ENCODE results near the gene UFC1.

The UFC1 gene

DNA sequence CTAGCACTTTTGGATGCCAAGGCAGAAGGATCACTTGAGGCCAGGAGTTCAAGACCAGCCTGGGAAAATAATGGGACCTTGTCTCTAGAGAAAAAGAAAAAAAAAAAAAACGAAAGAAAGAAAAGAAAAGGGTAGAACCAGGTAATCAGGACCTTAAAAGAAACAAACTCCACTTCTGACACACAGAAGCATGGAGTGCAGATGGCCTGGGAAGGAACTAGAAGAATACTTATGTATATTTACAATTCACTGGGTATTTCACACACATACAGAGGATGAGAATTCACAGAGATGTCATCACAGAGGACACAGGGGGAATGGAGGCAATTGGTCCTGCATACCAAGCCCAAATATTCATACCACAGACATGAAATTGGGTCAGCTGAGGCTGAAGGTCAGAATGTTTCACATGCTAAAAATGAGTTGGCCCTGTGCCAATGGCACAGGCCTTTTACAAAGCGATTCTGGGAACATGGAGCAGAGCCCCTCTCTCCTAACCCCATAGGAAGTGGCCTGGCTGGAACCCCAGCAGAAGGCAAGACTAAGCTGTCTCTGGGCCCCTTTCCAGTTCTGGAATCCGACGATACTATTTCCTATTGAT is 19.1 kb downstream of the UFC1 start:
- Mint-ChIP-seq H3K4me1 (peaks cover 80% of the 10 kb centered on the region), H3K9me3 (no peaks in the 10 kb centered on the region), H3K27ac (peak overlapping the region; percentile 99), H3K36me3 (peaks cover 88% of the 10 kb centered on the region), H3K4me3 (no peak overlapping the region)
- ATAC-seq (no peak), DNase-seq (ENCODE audit: low spot score in 2 of 2) (no peak)

DNA sequence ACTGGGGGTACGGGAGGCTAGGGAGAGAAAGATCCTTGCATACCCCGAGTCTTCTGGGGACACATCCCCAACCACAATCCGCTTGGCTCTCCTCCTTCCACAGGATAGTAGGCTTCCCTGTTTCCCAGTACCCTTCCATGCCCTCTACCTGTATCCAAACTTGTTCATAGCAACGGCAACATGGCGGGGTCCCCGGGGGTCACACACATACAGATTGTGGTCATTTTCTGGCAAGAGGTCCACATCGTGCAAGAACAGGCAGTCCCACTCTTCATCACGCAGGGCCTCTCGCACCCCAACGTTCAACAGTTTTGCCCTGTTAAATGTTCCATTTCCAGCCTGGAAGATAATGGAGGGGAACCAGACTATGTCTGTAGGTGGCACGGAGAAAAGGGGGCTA is 19.9 kb downstream of the UFC1 start:
- DNase-seq (ENCODE audit: low spot score in 2 of 2) (no peak), ATAC-seq (no peak)
- H3K36me3 Mint-ChIP-seq = peaks cover 80% of the 10 kb centered on the region
- no peaks in the 10 kb centered on the region for H3K9me3 Mint-ChIP-seq
- H3K4me1 Mint-ChIP-seq = peaks cover 79% of the 10 kb centered on the region
- H3K27ac Mint-ChIP-seq = peak overlapping the region; percentile 99
- no peak overlapping the region for H3K4me3 Mint-ChIP-seq

DNA sequence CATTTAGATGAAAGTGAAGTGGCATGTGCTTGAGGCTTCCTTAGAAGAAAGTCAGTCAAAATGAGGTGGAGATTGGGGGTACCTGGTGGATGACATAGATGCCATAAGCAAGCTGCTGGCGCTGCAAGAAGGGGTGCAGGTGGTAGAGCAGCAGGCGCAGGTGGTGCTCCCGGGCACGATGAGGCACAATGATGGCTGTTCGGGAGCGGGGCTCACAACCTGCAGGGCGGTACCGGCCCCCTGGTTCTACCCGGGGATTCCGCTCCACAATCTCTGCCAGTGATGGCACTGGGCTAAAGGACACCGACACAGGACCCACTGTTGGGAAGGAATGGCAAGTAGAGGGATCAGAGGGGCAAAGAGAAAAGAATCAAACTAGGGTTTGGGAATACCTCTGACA is 21.1 kb downstream of the UFC1 start:
- H3K4me1 Mint-ChIP-seq = peaks cover 76% of the 10 kb centered on the region
- H3K36me3 Mint-ChIP-seq = peaks cover 73% of the 10 kb centered on the region
- H3K4me3 Mint-ChIP-seq = peak overlapping the region; percentile 99

DNA sequence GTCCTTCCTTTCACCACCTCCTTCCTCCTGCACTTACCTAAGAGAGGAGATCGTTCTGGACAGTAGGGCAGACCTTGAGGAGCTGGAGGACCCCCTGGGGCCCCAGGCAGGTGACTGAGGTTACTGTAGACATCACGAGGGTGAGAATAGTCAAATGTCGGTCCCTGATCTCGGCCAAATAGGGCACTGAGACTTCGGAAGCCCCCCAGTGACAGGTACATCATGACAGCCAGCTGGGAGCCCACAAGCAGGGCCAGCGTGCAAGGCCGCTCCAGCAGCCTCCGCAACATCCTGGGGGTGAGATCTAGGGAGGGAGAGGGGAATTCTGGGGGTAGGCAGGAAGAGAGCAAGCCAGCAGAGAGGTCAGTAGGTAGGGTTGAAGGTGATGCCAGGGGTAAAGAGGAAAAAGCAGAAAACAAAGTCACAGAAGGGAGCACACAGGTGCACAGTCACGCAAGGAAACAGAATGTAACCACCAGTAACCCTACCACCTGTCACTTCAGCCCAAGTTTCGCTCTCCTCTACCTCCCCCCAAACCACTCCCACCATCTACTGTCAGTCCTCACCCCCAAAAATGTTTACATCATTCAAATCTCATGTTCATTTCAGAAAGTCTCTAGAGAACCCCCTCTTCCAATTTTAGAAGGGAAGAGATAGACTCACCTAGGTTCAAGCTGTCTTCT is 22.1 kb downstream of the UFC1 start:
- no peak for DNase-seq (ENCODE audit: low spot score in 2 of 2)
- Mint-ChIP-seq H3K4me3 (peak overlapping the region; percentile 99), H3K36me3 (peaks cover 64% of the 10 kb centered on the region), H3K4me1 (peaks cover 84% of the 10 kb centered on the region), H3K27ac (peak overlapping the region; percentile 99), H3K9me3 (no peaks in the 10 kb centered on the region)
- no peak for ATAC-seq

More for the DNA sequence above, 21.1 kb downstream of the UFC1 start:
- Mint-ChIP-seq H3K27ac (peak overlapping the region; percentile 99), H3K9me3 (no peaks in the 10 kb centered on the region)
- ATAC-seq (no peak), DNase-seq (ENCODE audit: low spot score in 2 of 2) (no peak)

DNA sequence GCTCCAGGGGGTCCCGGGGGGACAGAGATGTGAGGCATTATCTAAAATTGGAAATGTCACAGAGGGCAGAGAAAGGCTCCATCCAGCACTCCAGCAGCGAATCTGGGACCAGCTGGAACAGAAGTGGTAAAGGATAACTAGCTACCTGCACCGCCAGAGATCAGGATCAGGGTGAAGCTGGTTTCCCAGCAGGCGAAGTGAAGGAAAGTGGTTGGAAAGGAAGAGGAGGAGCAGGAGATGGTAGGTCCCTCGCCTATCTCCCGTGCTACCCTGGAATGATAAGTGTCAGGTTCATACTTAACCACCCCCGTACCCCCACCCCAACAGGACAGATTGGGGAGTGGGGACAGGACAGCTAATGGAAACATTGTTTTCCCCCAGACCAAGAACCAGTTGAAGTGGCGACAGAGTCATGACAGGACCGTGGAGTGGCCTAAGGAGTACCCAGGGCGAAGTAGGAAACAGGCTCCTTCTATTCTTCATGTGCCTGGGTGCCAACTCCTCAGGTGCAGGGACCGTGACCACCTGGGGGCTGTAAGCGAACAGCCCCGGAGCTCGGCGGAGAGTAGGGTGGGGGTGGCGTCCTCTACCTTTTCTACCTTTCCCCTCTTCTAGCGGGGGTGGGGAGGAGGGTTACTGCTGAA is 22.8 kb downstream of the UFC1 start:
- no peaks in the 10 kb centered on the region for H3K9me3 Mint-ChIP-seq
- peak overlapping the region; percentile 99 for H3K27ac Mint-ChIP-seq
- ATAC-seq = peak; percentile 9
- H3K4me1 Mint-ChIP-seq = peaks cover 82% of the 10 kb centered on the region
- H3K36me3 Mint-ChIP-seq = peaks cover 57% of the 10 kb centered on the region
- H3K4me3 Mint-ChIP-seq = peak overlapping the region; percentile 99
- no peak for DNase-seq (ENCODE audit: low spot score in 2 of 2)

DNA sequence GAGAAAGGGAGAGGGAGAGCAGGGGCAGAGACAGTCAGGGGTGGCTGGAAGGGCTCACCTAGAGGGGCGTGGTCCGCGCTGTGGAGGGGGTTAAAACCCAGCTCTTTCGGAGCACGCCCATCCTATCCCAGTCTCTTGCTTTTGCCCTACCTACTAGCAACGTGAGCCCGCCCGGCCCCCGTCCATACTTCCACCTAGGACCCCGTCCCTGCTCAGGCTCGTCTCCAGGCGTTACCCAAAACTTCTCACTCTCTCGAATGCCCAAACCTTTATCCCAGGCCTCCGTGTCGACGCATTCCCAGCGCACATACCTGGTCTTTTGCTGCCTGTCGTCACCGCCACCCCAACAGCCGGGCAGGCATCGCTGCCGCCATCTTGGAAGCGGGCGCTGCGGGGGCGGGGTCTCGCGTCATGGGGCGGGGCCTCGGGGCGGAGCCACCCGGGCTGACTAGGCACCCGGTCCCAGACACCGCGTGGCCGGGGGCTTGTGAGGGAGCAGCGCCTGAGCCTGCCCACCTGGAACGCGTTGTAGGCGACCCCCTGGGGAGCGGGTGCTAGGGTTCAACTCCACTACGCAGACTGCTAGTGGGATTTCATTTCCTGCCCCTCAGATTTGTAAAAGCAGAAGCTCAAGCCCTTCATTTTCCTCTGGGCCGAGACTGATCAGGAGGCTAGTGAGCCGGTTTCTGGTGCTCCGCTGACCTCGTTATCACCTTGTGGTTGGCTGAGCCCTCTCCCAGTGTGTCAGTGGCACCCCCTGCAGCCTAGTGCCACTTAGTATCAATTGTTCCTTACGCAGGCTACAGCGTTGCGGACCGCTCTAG is 23.5 kb downstream of the UFC1 start, which contains the start of gene B4GALT3:
TSS of gene B4GALT3 (minus strand) at position 396 of the 824 bp plus-strand sequence. CDS start 1,447 bp downstream, outside the sequence.
- H3K36me3 Mint-ChIP-seq = peaks cover 50% of the 10 kb centered on the region
- ATAC-seq (peak; percentile 88), DNase-seq (ENCODE audit: low spot score in 2 of 2) (peak; percentile 99)
- peaks cover 82% of the 10 kb centered on the region for H3K4me1 Mint-ChIP-seq
- H3K27ac Mint-ChIP-seq = peak within 1 kb of the TSS; percentile 99
- no peaks in the 10 kb centered on the region for H3K9me3 Mint-ChIP-seq
- H3K4me3 Mint-ChIP-seq = peak within 1 kb of the TSS; percentile 99

DNA sequence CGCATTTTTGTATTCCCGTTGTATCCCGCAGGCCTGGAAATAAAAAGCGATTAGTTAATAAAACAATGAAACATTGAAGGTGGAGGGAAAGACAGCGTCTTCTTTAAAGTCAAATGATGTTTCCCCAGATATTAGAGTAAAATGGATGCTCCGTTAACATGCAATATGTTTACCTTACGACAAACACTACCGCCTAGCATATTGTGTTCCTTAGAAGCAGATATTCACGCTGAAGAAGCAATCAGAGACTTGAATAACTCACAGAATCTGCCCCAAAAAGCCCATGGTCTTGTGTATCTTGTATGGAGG is 24.1 kb downstream of the UFC1 start:
- peaks cover 44% of the 10 kb centered on the region for H3K36me3 Mint-ChIP-seq
- peak overlapping the region; percentile 99 for H3K27ac Mint-ChIP-seq
- peak overlapping the region; percentile 99 for H3K4me3 Mint-ChIP-seq
- no peak for DNase-seq (ENCODE audit: low spot score in 2 of 2)
- H3K4me1 Mint-ChIP-seq = peaks cover 82% of the 10 kb centered on the region
- H3K9me3 Mint-ChIP-seq = no peaks in the 10 kb centered on the region
- no peak for ATAC-seq

DNA sequence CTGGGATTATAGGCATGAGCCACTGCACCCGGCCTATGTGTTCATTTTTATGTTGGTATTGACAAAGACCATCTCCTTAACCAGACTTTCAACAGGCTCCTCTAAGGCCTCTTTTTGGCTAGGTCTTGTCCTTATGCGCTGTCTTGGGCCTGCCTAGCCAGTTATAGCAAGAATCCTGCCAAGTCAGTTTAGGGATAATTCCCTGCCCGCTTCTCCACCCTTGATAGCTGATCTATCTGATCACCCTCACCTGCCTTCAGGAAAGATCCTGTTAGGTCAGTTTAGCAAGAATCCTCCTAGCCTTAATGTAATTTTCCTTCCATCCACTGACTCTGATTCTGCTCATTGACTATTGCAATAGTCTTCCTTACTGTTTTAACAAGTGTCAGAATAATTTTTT is 25.9 kb downstream of the UFC1 start:
- ATAC-seq (no peak), DNase-seq (ENCODE audit: low spot score in 2 of 2) (no peak)
- H3K4me1 Mint-ChIP-seq = peaks cover 79% of the 10 kb centered on the region
- peaks cover 26% of the 10 kb centered on the region for H3K36me3 Mint-ChIP-seq
- H3K4me3 Mint-ChIP-seq = no peak overlapping the region
- no peaks in the 10 kb centered on the region for H3K9me3 Mint-ChIP-seq
- peak overlapping the region; percentile 98 for H3K27ac Mint-ChIP-seq

DNA sequence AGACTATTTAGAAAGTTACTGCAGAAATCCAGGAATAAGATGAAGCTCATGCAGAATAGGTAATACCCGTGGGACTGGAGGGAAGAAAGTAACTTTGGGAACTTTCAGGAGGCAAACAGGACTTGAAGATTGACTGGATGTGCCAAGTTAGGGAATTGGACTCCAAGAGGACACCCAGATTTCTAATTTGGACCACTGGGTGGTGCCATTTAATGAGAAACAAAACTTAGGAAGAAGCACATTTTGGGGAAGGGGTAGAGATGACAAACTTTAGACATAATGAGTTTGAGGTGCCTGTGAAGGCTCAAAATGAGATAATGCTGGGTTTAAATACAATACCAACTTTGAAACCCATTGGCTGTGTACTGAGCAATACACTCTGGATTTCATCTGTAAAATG is 26.9 kb downstream of the UFC1 start:
- no peak for ATAC-seq
- Mint-ChIP-seq H3K4me1 (peaks cover 79% of the 10 kb centered on the region), H3K36me3 (peaks cover 17% of the 10 kb centered on the region), H3K4me3 (no peak overlapping the region), H3K9me3 (no peaks in the 10 kb centered on the region), H3K27ac (peak overlapping the region; percentile 98)
- DNase-seq (ENCODE audit: low spot score in 2 of 2) = no peak

DNA sequence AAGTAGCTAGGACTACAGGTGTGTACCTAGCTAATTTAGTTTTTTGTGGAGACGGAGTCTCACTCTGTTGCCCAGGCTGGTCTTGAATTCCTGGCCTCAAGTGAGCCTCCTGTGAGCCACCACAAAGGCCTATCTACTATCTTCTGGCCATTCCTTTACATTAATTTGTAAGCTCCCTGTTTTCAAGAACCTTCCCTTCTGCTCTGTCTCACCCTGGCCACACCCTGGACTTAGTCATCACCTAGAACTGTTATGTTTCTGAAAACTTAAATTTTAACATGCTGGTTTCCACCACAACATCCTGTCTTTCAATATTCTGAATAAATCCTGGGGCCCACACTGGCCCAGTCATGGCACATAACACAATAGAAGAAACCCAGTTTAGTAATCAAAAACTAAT is 28.4 kb downstream of the UFC1 start:
- H3K4me3 Mint-ChIP-seq = peak overlapping the region; percentile 60
- H3K27ac Mint-ChIP-seq = peak overlapping the region; percentile 98
- DNase-seq (ENCODE audit: low spot score in 2 of 2) (peak in 1 of 2 donors; percentile 69), ATAC-seq (peak; percentile 87)
- peaks cover 81% of the 10 kb centered on the region for H3K4me1 Mint-ChIP-seq
- peaks cover 4% of the 10 kb centered on the region for H3K36me3 Mint-ChIP-seq
- no peaks in the 10 kb centered on the region for H3K9me3 Mint-ChIP-seq

DNA sequence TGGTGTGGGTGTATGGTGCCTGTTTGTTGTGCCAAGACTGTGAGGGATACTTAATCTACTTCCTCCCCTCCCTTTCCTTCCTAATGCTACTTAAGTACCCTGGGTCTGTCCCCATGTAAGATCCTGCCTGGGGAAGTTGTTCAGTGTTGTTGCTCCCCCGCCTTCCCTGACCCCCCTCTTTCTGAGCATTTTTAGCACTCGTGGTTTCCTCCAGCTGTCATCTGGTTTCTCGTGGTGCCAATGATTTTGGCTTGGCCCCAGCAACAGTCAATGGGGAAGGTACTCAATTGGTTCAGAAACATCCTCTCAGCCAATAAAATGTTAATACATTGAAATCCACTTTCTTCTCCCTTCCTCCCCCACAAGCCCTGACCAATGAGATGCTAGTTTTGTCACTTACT is 31.5 kb downstream of the UFC1 start:
- H3K27ac Mint-ChIP-seq = peak overlapping the region; percentile 98
- peak; percentile 38 to 85 for DNase-seq (ENCODE audit: low spot score in 2 of 2)

DNA sequence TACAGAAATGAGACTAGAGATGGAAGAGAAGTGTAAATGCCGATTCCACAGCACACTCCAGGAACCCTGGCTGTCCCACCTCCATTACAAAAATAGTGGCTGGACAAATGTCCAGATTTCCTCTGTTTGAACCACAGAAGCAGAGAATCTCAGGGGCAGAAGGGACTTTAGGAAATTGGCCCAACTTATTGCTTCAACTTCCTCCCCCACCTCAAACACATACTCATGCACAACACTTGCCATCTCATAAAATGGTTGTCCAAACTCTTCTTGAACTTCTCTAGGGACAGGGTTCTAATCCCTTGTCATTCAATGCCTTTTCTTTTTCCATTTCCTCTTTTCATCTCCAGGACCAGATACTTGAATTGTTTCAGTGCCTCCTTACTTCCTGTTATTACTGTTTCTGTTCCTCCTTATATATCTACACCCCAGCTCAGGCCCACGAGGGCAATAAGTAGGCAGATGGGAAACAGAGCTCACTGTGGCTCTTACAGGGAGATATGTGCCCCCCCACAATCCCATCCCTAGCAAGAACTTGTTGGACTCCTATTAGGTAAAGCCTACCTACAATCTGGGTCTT is 32.0 kb downstream of the UFC1 start:
- no peak for DNase-seq (ENCODE audit: low spot score in 2 of 2)
- Mint-ChIP-seq H3K4me1 (peaks cover 78% of the 10 kb centered on the region), H3K4me3 (peak overlapping the region; percentile 60), H3K9me3 (no peaks in the 10 kb centered on the region), H3K27ac (peak overlapping the region; percentile 98), H3K36me3 (no peaks in the 10 kb centered on the region)
- no peak for ATAC-seq

More for the DNA sequence above, 31.5 kb downstream of the UFC1 start:
- peak; percentile 84 for ATAC-seq
- no peaks in the 10 kb centered on the region for H3K36me3 Mint-ChIP-seq
- peaks cover 83% of the 10 kb centered on the region for H3K4me1 Mint-ChIP-seq
- no peaks in the 10 kb centered on the region for H3K9me3 Mint-ChIP-seq
- peak overlapping the region; percentile 60 for H3K4me3 Mint-ChIP-seq

DNA sequence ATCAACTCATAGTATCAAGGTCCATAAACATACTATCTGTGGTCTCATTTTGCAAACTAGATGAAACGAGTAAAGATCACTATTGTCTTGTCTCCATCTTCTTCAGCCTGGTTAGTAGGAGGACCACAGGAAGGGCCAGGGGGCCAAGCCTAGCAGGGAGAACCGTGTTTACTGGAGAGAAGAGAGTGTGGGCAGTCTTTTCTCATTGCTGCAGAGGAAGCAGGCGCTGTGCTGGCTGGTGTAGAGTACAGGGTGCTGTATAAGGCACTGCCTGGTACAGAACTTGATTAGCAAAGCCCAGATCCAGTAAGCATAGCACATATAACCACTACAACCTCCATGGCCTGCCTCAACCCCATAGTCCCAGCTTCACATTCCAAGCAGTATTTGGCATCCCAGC is 33.5 kb downstream of the UFC1 start:
- no peaks in the 10 kb centered on the region for H3K9me3 Mint-ChIP-seq
- DNase-seq (ENCODE audit: low spot score in 2 of 2) = no peak
- peak overlapping the region; percentile 98 for H3K27ac Mint-ChIP-seq
- H3K4me3 Mint-ChIP-seq = no peak overlapping the region
- no peaks in the 10 kb centered on the region for H3K36me3 Mint-ChIP-seq
- no peak for ATAC-seq
- peaks cover 66% of the 10 kb centered on the region for H3K4me1 Mint-ChIP-seq

DNA sequence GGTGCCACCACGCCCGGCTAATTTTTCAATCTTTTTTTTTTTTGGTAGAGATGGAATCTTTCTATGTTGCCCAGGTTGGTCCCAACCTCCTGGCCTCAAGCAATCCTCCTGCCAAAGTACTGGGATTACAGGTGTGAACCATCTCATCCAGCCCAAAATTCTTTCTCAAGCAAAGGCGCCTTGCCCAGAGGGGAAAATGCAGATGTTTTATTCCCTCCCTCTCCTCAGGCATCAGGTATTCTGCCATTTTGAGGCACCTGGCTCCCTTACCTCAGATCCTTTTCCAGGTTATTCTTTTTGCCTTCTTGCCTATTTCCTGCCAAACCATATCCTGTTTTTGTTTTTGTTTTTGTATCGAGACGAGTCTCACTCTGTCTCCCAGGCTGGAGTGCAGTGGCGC is 34.6 kb downstream of the UFC1 start:
- DNase-seq (ENCODE audit: low spot score in 2 of 2) = no peak
- peak overlapping the region; percentile 63 for H3K27ac Mint-ChIP-seq
- no peak for ATAC-seq
- no peak overlapping the region for H3K4me3 Mint-ChIP-seq
- H3K36me3 Mint-ChIP-seq = no peaks in the 10 kb centered on the region
- H3K9me3 Mint-ChIP-seq = no peaks in the 10 kb centered on the region
- H3K4me1 Mint-ChIP-seq = peaks cover 67% of the 10 kb centered on the region

DNA sequence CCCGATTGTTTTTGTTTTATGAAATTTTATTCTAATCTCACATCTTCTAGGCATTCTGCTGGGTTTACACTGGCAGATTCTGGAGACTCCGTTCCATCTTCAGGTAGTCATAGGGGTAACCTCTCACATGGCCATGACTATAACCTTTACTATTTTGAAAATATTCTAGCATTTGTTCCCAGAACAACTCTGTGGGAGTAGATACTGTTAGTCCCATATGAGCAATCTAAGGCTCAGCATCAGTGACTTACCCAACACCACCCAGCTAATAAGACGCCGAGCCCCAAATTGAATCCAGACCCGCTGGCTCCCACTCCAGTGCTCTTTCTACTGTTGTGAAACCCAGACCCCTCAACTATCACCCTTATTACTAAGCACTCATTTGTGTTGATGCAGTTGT is 35.3 kb downstream of the UFC1 start:
- no peaks in the 10 kb centered on the region for H3K36me3 Mint-ChIP-seq
- H3K4me3 Mint-ChIP-seq = no peak overlapping the region
- peaks cover 63% of the 10 kb centered on the region for H3K4me1 Mint-ChIP-seq
- no peaks in the 10 kb centered on the region for H3K9me3 Mint-ChIP-seq
- ATAC-seq = no peak
- peak overlapping the region; percentile 63 for H3K27ac Mint-ChIP-seq
- DNase-seq (ENCODE audit: low spot score in 2 of 2) = no peak

Measured in stimulated activated effector memory CD8-positive, alpha-beta T cell treated with anti-CD3 and anti-CD28 coated beads, Interleukin-12 subunit alpha, Interleukin-12 subunit beta, amount 100 ng/mL, for 72 hours (primary cell).